LNCAP (cell line): ENCODE data around the gene DDX6.

Source experiments
- TF ChIP-seq, protein P1 (sequence below): fragments of 450-650 bp; IDR thresholded peaks from 2 replicates; pipeline ENCODE4 v1.5.1; 2017; ENCODE audit warnings: mild to moderate bottlenecking

DDX6 gene

GRCh38 chr11:118785362-118785761 lies 5.6 kb downstream of the DDX6 start:
- TF ChIP-seq, protein P1, sequence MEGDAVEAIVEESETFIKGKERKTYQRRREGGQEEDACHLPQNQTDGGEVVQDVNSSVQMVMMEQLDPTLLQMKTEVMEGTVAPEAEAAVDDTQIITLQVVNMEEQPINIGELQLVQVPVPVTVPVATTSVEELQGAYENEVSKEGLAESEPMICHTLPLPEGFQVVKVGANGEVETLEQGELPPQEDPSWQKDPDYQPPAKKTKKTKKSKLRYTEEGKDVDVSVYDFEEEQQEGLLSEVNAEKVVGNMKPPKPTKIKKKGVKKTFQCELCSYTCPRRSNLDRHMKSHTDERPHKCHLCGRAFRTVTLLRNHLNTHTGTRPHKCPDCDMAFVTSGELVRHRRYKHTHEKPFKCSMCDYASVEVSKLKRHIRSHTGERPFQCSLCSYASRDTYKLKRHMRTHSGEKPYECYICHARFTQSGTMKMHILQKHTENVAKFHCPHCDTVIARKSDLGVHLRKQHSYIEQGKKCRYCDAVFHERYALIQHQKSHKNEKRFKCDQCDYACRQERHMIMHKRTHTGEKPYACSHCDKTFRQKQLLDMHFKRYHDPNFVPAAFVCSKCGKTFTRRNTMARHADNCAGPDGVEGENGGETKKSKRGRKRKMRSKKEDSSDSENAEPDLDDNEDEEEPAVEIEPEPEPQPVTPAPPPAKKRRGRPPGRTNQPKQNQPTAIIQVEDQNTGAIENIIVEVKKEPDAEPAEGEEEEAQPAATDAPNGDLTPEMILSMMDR = no peak

GRCh38 chr11:118783724-118784495 lies 7.1 kb downstream of the DDX6 start:
- TF ChIP-seq, protein P1 = no peak

- TF ChIP-seq, protein P1 = no peak
Measured at GRCh38 chr11:118778898-118779297, 12.1 kb downstream of the DDX6 start.

- TF ChIP-seq, protein P1 = no peak
Measured at GRCh38 chr11:118774032-118774431, 16.9 kb downstream of the DDX6 start.

DNA sequence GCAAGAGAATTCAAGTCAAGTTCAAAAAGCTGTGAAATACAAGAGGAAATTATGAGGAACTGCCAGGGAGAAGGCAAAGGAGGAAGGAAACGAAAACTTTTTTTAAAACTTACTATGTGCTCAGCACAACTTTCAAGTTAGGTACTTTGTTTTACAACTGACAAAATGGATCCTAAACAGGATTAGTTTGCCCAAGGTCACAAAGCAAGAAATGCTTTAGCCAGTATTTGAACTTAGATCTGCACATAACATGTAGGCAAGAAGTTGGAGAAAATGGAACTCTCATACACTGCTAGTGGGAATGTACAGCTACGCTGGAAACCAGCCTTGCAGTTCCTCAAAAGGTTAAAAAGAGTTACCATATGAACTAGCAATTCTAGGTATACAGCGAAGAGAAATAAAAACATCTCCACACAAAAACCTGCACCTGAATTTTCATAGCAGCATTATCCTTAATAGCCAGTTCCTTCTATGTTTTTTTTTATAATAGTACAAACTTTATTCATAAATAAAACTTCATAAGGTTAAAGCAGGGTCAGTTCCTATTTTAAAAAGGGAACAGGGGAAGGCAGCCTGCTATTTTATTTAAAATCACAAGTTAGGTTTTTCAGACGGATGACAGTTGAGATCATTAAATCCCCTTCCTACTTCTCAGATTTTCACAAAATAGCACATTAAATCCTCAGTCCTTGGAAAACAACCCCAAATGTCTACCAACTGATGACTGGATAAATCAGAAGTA lies 19.2 kb downstream of the DDX6 start:
- TF ChIP-seq, protein P1 = no peak

DNA sequence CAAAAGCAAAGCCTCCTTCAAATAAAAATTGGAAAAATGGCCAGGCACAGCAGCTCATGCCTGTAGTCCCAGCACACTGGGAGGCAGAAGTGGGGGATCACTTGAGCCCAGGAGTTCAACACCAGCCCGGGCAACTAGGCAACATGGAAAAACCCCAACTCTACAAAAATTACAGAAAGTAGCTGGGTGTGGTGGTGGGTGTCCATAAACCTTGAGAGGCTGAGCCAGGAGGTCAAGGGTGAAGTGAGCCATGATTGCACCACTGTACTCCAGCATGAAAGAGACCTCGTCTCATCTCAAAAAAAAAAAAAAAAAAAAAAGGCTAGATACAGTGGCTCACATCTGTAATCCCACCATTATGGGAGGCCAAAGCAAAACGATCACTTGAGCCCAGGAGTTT lies 22.3 kb downstream of the DDX6 start:
- TF ChIP-seq, protein P1 = no peak

- TF ChIP-seq, protein P1 = no peak
Measured at GRCh38 chr11:118766035-118766434, 24.9 kb downstream of the DDX6 start.
